Hippocampal formation (tissue), 2 donors: ENCODE data around the gene EMC8.

Source experiments
- DNase-seq, 2 donors: peaks; one replicate each; lab custom pipeline; 2025; lab: John Stamatoyannopoulos, UW

EMC8 gene

DNA sequence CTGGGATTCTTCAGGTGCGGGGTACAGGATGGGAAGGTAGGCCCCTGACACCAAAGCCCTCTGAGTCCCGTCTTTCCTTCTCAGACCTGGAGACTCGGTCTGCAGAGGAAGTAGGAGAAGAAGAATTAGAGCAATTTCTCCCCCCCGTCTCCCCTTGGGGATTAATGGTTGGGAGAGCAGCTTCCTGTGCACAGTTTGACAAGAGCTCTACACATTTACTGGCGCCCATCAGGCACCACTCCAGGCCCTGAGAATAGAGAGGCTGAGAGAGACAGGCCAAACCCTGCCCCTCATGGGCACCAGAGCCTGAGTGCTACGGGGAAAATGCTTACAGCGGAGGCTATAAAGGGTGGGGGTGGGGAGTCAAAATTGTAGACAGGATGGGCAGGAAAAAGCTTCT, 44.9 kb downstream of the EMC8 start:
- DNase-seq: no peak

- no peak for DNase-seq
Observed at GRCh38 chr16:85753976-85754375, 45.4 kb downstream of the EMC8 start.

DNA sequence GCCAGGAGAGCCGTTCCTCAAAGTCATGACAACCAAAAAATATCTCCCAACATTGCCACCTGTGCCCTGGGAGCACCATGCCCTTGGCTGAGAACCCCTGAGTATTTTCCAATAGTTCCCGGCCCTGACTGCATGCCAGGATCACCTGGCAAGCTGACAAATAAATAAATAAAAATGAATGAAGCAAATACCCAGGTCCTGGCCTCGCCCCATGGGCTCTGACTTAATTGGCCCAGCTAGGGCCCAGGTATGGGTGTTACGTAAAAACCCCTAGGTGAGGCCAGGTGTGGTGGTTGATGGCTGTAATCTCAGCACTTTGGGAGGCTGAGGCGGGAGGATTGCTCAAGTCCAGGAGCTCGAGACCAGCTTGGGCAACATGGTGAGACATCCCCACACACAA, 45.8 kb downstream of the EMC8 start:
- DNase-seq: no peak

DNA sequence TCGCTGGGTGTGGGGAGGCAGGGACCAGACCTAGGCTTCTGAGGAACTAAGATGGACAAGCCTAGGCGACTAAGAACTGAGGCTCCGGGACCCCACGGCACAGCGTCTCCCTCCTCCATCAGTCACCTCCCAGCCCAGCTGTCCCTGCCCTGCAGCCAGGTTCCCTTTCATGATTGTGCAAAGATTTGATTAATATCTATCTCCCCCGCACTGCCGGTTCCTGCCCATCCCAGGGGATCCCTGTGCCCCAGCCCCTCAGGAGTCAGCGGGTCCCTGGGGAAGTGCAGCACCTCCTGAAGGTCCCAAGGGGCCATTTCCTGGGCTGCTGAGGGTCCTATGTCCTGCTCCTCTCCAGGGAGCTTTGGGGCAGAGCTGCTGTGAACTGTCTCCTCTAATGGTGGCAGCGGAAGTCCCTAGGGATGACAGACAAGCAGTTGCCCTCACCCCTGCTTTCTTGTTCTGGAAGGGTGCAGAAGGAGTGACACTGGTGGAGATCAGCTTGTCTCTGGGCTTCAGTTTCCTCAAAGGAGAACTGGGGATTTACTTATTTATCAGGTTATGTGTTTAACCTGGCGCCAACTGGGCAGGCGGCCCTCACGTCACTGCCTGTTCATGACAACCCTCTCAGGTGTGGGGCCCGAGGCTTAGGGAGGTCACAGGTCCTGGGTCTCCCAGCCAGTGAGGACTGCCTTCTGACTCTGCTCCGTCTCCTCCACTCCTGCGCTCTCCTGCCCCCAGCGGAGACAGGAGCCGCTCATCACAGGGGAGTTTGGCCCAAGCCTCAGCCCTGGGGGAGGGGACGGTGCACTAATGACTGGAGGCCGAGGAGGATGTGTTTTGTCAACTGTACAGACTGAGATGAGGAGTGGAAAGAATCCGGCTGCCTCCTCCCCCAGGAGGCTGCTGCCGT, 46.6 kb downstream of the EMC8 start:
- no peak for DNase-seq

DNA sequence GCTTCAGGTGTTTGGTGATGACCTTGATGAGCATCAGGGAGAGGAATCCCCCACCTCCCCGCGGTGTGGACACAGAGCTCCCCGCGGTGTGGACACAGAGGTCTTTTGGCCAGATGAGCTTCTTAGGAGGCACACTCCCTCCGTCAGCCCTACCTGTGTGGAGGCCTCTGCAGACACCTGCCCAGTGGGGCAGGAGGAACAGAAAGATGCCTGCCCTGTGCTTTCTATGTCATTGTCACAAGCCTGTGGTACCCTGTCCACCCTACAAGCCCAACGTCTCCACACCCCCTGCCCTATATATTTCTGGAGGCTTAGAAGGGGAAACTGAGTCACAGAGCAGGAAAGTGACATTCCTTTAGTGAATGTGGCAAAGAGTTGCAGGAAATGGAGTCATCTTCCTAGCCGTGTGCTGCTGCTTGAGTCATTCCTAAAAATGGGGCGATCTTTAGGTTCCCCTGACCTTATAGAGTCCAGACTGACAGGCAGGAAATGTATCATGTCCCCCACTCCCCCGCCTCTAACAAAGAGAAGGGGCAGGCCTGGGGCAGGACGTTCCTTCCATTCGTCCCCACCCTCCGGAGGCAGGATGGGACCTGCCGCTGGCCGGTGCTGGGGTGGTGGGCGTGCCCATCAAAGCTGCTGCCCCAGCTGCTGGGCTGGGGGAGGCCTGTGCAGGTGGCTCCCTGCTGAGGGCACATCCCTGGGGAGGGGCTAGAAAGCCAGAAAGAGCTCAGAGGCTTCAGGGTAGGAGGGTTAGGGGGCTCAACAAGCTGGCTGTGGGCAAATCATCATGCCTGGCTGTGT, 47.4 kb downstream of the EMC8 start:
- DNase-seq: no peak

DNA sequence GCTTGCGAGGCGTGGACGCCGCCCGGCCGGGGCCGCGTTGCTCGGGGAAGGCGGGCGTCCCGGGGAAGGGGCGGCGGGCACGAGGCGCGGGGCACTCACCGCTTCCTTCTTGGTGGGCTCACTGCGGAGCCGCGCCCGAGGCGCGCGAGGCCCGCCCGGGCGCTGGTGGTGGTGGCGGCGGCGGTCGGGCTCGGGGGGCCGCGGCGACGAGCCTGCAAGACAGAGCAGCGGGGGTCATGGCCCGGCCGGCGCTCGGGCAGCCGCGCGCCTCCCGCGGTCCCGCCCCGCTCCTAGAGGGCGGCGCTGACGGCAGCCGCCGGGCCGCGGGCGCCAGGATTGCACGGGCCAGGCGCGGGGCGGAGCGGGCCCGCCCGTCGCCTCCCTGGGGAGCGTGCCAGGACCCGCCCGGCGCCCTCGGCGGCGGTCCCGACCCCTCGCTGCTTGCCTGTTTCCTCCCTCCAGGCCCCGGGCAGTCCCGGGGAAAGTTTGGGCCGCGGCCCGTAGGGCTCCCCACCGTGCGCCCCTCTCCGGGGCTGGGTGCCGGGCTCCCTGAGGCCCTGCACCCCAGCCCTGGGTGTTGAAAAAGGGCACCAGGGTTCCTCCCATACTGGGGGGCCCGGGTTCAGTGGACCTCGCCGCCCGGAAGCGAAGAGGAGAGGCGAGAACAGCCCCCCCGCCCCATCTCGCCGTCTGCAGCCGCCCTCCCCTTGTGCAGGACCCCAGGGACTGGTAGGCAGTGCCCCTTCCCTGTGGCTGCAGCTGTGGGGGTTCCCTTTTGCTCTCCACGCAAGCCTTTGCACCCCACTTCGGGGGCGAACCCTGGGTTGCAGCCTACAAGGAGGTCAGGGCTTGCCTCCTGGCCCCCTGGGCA, 48.3 kb downstream of the EMC8 start, which contains the start of gene C16orf74:
Gene C16orf74 (minus strand): TSS at position 270 of the 871 bp plus-strand sequence. CDS start 15,879 bp downstream, outside the sequence.
- DNase-seq: no peak

- DNase-seq: no peak
Observed at GRCh38 chr16:85750146-85750826, 49.1 kb downstream of the EMC8 start.

GRCh38 chr16:85749771-85750145, 49.6 kb downstream of the EMC8 start:
- no peak for DNase-seq

GRCh38 chr16:85746460-85747215, 52.7 kb downstream of the EMC8 start:
- DNase-seq: no peak

- DNase-seq: no peak
Observed at GRCh38 chr16:85738923-85739715, 60.2 kb downstream of the EMC8 start.

GRCh38 chr16:85736921-85737320, 62.4 kb downstream of the EMC8 start:
- no peak for DNase-seq

DNA sequence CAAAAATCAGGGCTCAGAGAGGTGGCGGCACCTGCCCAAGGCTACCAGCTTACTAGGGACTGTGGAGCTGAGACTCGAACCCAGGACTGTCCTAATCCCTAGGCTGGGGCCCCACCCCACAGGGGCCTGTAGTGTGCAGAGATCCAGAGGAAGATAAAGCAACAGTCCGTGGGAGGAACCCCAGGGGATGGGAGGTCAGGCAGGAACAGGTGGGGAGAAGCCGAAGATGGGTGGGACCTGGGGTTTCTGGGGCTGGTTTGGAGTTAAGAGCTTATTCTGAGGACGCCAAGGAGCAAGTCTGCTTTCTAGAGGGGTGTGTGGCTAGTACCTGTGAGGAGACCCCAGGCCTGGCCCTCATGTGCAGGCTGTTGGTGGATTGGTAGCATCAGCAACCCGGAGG, 63.4 kb downstream of the EMC8 start:
- no peak for DNase-seq

DNA sequence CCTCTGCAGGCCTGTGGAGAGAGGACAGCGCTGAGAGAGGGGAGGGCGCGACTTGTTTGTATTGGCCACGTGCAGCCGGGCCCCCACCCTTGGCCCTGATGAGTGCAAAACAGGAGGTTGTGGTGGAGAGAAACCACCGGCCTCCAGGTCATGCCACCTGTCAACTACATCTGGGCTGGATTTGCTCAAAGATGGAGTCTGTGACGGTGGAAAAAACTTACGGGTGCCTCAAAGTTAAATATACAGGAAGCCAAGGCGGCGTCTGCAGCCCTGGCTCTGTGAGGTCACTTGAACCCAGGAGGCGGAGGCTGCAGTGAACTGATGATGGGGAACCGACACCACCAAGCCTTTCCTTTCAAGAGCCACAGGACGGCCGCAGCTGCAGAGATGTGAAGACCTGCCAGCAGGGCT, 64.1 kb downstream of the EMC8 start:
- DNase-seq: no peak

DNA sequence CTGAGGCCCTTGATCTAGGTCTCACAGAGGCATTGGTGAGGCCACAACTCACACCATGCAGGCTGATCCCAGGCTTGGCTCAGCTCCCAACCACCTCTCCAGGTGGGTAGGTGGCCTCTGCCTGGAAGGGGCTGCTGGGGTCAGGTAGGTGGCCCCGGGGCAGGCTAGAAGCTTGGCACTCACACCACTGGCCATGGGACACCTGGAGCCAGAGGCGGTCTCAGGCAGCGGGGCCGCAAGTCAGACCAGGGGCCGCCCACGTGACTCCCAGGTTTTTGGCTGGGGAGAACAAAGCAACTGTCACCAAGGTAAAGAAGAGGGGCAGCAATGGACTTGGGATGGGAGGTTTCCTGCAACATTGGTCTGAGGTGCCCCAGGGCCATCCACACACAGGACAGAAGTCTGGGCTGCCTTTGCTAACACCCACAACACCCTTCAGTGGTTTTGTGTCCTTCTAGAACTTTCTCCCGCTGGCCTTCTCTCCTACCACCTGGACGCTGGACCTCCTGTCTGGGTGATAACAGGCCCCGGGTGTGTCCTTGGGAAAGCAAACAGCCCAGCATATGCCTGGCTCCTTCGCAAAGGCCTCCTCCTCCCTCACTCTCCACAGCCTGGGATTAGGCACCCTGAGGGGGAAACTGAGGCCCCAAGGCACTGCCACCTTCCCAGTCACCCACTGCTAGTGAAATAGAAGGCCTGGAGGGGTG, 64.9 kb downstream of the EMC8 start:
- no peak for DNase-seq

DNA sequence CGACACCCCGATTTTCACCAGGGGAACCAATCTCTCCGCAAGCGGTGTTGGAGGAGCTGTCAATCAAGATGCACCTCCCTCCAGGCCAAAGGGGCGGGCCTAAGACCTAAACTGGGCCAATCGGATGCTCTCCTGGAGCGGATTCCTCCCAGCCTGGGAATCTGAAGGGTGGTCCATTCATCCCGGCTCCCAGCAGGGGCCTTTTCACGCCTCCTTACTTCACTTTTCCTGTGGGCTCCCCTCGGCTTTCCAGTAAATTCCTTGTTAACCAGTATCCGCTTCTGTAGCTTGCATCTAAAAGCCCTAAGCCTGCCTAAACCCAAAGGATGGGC, 65.5 kb downstream of the EMC8 start:
- no peak for DNase-seq

DNA sequence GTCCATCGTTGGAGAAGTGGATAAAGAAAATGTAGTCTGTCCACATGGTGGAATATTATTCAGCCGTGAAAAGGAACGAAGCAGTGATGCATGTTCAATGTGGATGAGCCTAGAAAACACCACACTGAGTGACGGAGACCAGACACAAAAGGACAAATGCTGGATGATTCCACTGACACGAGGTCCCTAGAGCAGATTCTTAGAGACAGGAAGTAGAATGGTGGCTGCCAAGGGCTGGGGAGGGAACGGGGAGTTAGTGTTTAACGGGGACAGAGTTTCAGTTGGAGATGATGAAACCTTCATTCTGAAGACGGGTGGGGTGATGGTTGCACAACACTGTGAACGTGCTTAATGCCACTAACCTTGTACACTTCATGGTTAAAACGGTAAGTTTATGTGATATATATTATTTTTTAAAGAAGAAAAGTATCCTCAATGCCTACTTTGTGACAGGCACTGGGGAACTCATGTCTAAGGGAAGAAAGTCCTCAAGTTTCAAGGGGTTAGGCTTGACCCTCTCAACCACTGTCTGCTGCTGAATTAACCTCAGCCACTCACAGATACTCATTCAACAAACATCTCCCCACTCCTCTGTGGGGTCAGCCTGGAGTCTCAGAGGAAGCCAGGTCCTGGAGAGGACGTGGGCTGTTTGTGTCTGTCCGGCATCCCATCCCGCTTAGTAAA, 66.0 kb downstream of the EMC8 start:
- no peak for DNase-seq

- no peak for DNase-seq
Observed at GRCh38 chr16:85731179-85731578, 68.2 kb downstream of the EMC8 start.

GRCh38 chr16:85730186-85730465, 69.2 kb downstream of the EMC8 start:
- DNase-seq: no peak
